IPS DF 6.9 (cell line): ENCODE measurements around the gene ANKRD61.

Experiments used
- DNase-seq: peaks from one replicate; pipeline ENCODE4 v3.0.0-alpha.2; 2013; ENCODE audit warnings: low read depth, low spot score
- H3K27ac ChIP-seq: one replicate; pipeline ENCODE4 v1.5.1; 2013; ENCODE audit warnings: low read length, control low read depth
- H3K27me3 ChIP-seq: 2 replicates; pipeline ENCODE4 v1.6.1; 2013; ENCODE audit warnings: mild to moderate bottlenecking, low read length; ENCODE audit not compliant: control insufficient read depth, insufficient read depth
- H3K36me3 ChIP-seq: 2 replicates; pipeline ENCODE4 v1.6.1; 2013; ENCODE audit warnings: low read length; ENCODE audit not compliant: control insufficient read depth, insufficient read depth
- H3K4me1 ChIP-seq: 2 replicates; pipeline ENCODE4 v1.6.1; 2013; ENCODE audit warnings: low read length; ENCODE audit not compliant: control insufficient read depth, insufficient read depth
- H3K4me3 ChIP-seq: 2 replicates; pipeline ENCODE4 v1.5.1; 2013; ENCODE audit warnings: mild to moderate bottlenecking, low read length
- H3K9me3 ChIP-seq: 2 replicates; pipeline ENCODE4 v1.6.1; 2013; ENCODE audit warnings: low read length, inconsistent platforms; ENCODE audit not compliant: control insufficient read depth, insufficient read depth
- WGBS: extraction: QIAGEN DNeasy Blood & Tissue Kit; methylation state at CpG from one replicate; pipeline ENCODE4 v1.1.7; 2013; ENCODE audit warnings: mixed read lengths, missing lambda C conversion rate; ENCODE audit not compliant: insufficient read length, insufficient coverage; 5-methylcytosine and 5-hydroxymethylcytosine counted together

ANKRD61 gene

DNA sequence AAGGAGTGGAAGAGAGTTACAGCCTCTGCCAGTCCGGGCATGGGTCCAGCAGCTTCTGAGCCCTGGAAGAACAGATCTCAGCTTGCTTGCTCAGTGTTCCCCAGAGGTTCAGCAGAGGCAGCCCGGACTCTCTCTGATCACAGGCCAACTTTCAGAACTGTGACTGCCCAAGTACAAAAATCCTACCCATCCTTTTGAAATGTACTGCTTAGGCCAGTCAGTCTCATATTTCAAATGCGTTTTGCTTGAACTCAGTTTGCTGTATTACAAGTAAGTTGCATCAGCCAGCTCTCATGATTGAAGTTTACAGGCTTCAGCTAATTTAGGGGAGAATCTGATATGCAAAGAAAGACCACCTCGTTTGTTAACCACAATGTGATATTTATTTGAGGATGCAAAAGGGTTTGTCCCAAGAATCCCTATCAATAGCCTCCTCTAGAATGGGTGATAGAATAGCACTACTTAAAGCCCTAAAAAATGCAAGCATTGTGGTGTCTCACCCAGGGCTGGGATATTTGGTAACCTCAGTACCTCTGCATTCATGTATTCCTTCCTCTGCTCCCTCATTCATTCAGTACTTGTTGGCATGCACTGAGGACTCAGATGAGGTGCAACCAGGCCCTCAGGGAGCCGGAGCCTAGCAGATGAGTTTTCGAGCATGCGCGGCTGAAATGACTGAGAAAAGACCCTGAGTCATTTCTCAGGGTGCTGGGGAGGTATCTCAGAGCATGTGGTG, 15.1 kb upstream of the ANKRD61 start:
- DNase-seq = no peak
- Histone ChIP-seq H3K27ac (no peak overlapping the region), H3K4me1 (no peaks in the 10 kb centered on the region), H3K4me3 (no peak overlapping the region), H3K36me3 (peaks cover 34% of the 10 kb centered on the region), H3K9me3 (no peaks in the 10 kb centered on the region), H3K27me3 (no peaks in the 10 kb centered on the region)
- WGBS = no CpG with 5 or more reads among the region's 8 CpGs

DNA sequence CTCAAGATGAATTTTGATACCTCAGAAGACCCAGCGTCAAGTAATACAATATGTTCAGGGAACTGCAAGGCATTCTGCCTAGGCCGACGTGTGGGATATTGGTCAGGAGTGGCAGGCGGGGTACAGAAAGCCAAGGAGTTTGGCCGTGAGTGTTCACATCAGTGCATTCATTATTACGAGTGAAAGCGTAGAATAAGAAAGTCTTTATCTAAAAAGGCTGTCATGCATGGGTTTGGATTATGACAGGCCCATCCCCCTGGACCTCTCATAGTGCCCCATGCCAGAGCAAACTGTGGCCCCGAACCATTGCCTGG, 14.6 kb upstream of the ANKRD61 start:
- no peak for DNase-seq
- no CpG with 5 or more reads among the region's 8 CpGs for WGBS
- no peak overlapping the region for H3K4me3 ChIP-seq
- H3K27ac ChIP-seq = no peak overlapping the region
- no peaks in the 10 kb centered on the region for H3K9me3 ChIP-seq
- no peaks in the 10 kb centered on the region for H3K4me1 ChIP-seq
- no peaks in the 10 kb centered on the region for H3K27me3 ChIP-seq
- peaks cover 34% of the 10 kb centered on the region for H3K36me3 ChIP-seq

DNA sequence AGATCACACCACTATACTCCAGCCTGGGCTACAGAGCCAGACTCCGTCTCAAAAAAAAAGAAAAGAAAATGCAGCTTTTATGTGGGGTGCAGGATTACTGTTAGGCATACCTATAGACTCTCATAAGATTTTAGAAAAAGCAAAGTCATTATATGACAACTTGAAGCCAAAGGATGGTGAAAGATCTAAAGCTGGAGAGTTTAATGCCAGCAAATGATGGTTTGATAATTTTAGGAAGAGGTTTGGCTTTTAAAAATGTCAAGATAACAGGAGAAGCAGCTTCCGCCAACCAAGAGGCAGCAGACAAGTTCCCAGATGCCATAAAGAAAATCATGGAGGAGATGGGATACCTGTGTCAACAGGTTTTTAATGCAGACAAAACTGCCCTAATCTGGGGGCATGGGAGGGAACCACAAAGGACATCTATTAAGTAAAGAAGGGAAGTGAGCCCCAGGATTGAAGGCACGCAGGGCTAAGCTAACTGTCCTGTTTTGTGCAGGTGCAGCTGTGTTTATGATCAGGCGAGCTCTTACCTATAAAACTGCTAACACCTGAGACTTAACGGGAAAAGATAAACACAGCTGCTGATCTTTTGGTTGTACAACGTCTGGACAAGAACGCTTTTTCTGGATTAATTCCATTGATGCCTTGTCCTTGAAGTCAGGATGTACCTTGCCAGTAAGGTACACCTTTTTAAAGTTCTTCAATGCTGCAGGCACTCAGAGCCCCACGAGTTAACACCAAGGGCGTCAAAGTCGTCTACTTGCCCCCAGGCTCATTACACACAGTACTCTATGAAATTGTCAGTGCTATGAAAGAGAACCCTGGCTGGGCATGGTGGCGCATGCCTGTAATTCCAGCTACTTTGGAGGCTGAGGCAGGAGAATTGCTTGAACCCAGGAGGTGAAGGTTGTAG, 10.5 kb upstream of the ANKRD61 start:
- Histone ChIP-seq H3K27me3 (no peaks in the 10 kb centered on the region), H3K27ac (no peak overlapping the region), H3K4me1 (no peaks in the 10 kb centered on the region), H3K9me3 (no peaks in the 10 kb centered on the region), H3K36me3 (peaks cover 45% of the 10 kb centered on the region), H3K4me3 (no peak overlapping the region)
- DNase-seq = no peak
- no CpG with 5 or more reads among the region's 11 CpGs for WGBS

DNA sequence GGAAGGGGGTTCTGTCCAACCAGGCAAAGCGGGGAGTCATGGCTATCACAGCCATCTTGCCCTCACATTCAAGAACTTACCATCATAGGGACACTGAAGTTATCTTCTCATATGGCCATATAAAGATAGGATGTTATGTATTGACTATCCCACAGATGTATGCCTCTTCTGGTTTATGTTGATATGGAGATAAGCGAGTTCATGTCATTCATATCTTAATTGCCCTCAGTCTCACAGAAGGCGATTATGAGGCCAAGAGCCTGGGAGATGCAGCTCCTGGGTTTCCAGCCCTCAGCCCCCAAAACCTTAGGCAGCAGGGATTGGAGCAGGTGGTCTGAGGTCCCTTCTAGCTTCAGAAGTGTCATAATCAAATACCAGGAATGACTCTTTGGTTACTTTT, 8.5 kb upstream of the ANKRD61 start:
- DNase-seq = no peak

DNA sequence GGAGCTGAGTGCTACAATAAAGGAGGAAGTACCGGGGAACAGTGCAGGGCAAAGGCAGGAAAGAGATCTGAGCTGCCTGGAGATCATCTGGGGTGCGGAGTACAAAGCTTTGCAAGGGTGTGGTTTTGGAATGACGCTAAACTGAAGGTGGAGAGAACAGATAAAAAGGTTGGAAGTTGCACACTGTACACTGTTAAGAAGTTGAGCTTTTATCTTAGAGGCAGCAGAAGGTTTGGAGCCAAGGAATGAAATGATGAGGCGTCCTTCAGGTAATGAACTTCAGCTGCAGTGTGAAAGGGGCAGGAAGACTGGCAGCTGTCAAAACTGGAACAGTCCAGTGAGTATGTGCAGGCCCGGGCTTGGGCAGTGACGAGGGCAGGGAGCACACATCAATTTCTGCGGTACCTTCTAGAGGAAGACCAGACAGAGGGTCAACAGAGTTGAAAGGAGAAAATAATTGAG, 7.2 kb upstream of the ANKRD61 start:
- no peaks in the 10 kb centered on the region for H3K4me1 ChIP-seq
- DNase-seq = no peak
- no CpG with 5 or more reads among the region's 7 CpGs for WGBS
- H3K9me3 ChIP-seq = no peaks in the 10 kb centered on the region
- no peak overlapping the region for H3K4me3 ChIP-seq
- H3K36me3 ChIP-seq = peaks cover 41% of the 10 kb centered on the region
- no peak overlapping the region for H3K27ac ChIP-seq
- H3K27me3 ChIP-seq = no peaks in the 10 kb centered on the region

More for the DNA sequence above, 8.5 kb upstream of the ANKRD61 start:
- no peak overlapping the region for H3K27ac ChIP-seq
- peaks cover 43% of the 10 kb centered on the region for H3K36me3 ChIP-seq
- no peaks in the 10 kb centered on the region for H3K4me1 ChIP-seq
- no peak overlapping the region for H3K4me3 ChIP-seq
- no CpG with 5 or more reads among the region's 3 CpGs for WGBS
- H3K27me3 ChIP-seq = no peaks in the 10 kb centered on the region
- no peaks in the 10 kb centered on the region for H3K9me3 ChIP-seq

DNA sequence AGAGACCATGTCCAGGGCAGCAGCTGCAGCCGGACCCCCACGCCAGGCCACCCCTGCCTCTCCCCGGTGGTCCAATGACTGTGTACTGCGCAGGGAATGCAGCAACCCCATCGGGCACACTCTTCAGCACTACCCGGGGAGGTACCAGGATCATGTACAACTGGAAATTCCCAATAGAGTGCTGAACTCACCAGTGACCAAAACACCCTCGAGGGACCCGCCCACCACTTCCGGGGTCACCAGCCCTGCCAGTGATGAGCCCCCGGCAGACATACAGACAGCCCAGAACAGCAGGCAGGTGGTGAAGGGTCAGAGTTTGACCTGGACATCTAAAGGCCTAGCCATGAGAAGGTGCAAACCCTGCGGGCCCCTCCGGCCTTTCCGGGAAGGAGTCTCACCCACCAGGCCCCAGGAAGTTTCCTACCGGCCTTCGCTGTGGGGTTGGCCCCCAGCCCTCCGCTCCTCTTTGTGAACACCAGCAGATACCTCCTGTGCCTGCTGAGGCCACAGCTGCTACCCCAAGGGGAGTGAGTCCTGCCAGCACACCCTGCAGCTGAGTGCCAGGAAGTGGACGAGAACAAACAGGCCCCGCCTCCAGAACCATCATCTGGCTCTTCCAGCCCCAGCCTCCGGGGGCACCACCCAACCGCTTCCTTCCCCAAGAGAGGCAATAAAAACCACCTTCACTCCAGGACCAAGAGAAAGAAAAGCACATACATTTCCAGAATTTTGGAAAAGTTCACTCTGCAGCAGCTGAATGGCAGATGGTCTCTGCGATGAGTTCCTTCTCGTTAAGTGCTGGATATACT, 5.0 kb upstream of the ANKRD61 start:
- H3K27ac ChIP-seq = no peak overlapping the region
- no peak overlapping the region for H3K4me3 ChIP-seq
- no peaks in the 10 kb centered on the region for H3K27me3 ChIP-seq
- WGBS = no CpG with 5 or more reads among the region's 22 CpGs
- no peaks in the 10 kb centered on the region for H3K4me1 ChIP-seq
- no peaks in the 10 kb centered on the region for H3K9me3 ChIP-seq
- DNase-seq = peak; percentile 39
- H3K36me3 ChIP-seq = peaks cover 35% of the 10 kb centered on the region

DNA sequence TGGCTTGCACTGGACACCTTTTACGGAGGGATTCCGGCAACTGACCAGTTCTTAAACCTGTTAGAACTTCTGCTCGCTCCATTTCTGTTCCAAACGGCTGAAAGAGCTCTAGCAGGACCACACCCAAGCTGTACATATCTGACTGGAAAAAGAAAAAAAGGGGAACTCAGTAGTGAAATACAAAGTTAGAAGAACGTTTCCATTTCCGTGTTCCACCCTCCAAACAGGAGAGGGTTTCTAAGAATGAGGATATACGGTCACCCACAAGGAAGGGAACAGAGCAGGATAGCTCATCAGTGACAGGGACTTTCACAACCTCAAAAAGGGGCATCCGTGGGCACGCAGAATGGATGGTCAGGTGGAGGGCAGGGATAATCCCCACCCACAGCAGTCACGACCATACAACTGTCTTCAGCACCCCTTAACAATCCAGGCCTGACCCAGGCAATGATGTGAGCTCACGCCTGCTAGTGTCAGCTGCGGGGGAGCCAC, 4.3 kb upstream of the ANKRD61 start:
- H3K36me3 ChIP-seq = peaks cover 33% of the 10 kb centered on the region

DNA sequence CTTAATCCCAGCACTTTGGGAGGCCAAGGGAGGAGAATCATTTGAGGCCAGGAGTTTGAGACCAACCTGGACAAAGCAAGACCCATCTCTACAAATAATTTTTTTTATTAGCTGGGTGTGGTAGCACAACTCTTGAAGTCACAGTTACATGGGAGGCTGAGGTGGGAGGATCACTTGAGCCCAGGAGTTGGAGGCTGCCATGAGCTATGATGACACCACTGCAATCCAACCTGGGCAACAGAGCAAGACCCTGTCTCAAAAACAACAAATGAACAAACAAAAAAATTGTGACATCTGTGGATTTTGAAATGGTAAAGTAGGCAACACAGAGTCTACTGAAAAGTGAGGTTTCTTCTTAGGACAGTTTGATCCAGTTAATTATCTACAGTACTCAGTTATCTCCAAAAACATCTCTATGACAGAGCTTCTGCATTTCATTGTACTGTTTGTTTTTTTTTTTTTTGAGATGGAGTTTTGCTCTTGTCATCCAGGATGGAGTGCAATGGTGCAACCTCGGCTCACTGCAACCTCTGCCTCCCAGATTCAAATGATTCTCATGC, 3.3 kb upstream of the ANKRD61 start:
- Histone ChIP-seq H3K27ac (no peak overlapping the region), H3K36me3 (peaks cover 27% of the 10 kb centered on the region)

More for the DNA sequence above, 4.3 kb upstream of the ANKRD61 start:
- Histone ChIP-seq H3K27me3 (no peaks in the 10 kb centered on the region), H3K27ac (no peak overlapping the region), H3K9me3 (no peaks in the 10 kb centered on the region), H3K4me1 (no peaks in the 10 kb centered on the region), H3K4me3 (no peak overlapping the region)
- no peak for DNase-seq
- no CpG with 5 or more reads among the region's 12 CpGs for WGBS

DNA sequence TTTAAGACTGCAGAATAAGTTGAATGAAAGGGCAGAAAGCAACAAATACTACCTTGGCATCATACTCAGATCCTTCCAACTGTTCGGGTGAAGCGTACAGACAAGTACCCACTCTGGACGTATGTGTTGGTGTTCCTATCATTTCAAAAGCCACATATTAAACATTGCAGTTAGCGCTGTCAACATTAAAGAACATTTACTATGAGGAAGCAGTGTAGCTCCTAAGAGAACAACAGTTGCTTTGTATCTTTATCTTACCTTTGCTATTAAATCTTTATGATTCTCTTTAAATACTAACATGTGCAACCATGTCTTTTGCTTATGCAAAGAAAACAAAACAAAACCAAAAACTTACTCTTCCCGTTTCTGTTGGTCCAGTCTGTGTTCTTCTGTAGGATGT, 2.6 kb upstream of the ANKRD61 start:
- H3K36me3 ChIP-seq = peaks cover 23% of the 10 kb centered on the region
- no peaks in the 10 kb centered on the region for H3K27me3 ChIP-seq
- no peak overlapping the region for H3K4me3 ChIP-seq
- no peaks in the 10 kb centered on the region for H3K4me1 ChIP-seq
- no peaks in the 10 kb centered on the region for H3K9me3 ChIP-seq
- no peak overlapping the region for H3K27ac ChIP-seq
- DNase-seq = no peak
- no CpG with 5 or more reads among the region's 5 CpGs for WGBS

More for the DNA sequence above, 3.3 kb upstream of the ANKRD61 start:
- Histone ChIP-seq H3K4me1 (no peaks in the 10 kb centered on the region), H3K4me3 (no peak overlapping the region), H3K27me3 (no peaks in the 10 kb centered on the region), H3K9me3 (no peaks in the 10 kb centered on the region)
- no peak for DNase-seq
- WGBS = no CpG with 5 or more reads among the region's 1 CpG

DNA sequence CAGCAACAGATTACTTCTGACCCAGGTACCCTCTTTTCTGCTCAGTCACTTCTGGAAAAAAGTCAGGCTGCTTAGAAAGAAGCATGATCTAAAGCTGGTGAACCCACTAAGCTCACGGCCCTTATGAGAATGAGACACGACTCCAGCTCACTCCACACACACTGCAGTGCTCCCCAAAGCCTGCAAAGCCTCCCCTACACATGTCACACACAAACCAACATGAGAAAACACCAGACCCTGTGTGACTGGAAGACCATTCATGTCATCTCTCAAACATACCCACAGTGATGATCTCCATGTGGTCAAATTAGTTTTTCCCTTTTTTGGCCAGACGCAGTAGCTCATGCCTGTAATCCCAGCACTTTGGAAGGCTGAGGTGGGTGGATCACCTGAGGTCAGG, 391 bp downstream of the ANKRD61 start:
- H3K27me3 ChIP-seq = no peaks in the 10 kb centered on the region
- peaks cover 25% of the 10 kb centered on the region for H3K36me3 ChIP-seq
- no peak for DNase-seq
- no peaks in the 10 kb centered on the region for H3K4me1 ChIP-seq
- no peaks in the 10 kb centered on the region for H3K9me3 ChIP-seq
- no peak overlapping the region for H3K27ac ChIP-seq
- no peak overlapping the region for H3K4me3 ChIP-seq
- WGBS = no CpG with 5 or more reads among the region's 3 CpGs
